Panc1 (cell line): Measurements from ENCODE around the gene DCAF5. TPM values are rescaled to one million over a fixed set of nuclear protein-coding genes. Genes with fewer than 3 reads are reported as not detected.
"Not testable (repeated sequence)": the region's sequence is repeated elsewhere in the genome, so short reads cannot be mapped to it uniquely, and the experiment has no call there.

ENCODE experiments used
- ATAC-seq: fragments of 200-7000 bp; cut with Tn5 transposase; 2 replicates; pipeline ENCODE4 v1.9.1; 2020; ENCODE audit warnings: mild to moderate bottlenecking, moderate library complexity
- BruUV-seq: library from RNA; stranded (reverse); fragments of 400-500 nt; replicated peaks from 2 replicates; lab custom pipeline; 2021; lab: Mats Ljungman, UMichigan
- CTCF ChIA-PET: fragments of 300-600 bp; sonication (Branson Sonifier 250); formaldehyde crosslinking; loops from one replicate; lab custom pipeline; 2022; ENCODE audit warnings: antibody characterized with exemption; lab: Charles Lee
- POLR2A ChIA-PET: fragments of 300-600 bp; sonication (Branson Sonifier 250); formaldehyde crosslinking; loops from one replicate; lab custom pipeline; 2022; ENCODE audit warnings: antibody characterized with exemption; lab: Charles Lee
- DNase-seq: peaks from one replicate; pipeline ENCODE4 v3.0.0-alpha.2; 2010; ENCODE audit warnings: low read depth, low spot score
- H3K27ac ChIP-seq: 2 replicates; pipeline ENCODE4 v1.5.1; 2011; ENCODE audit warnings: mild to moderate bottlenecking, low read length, inconsistent platforms
- H3K27me3 ChIP-seq: fragments of 200-500 bp; sonication (Bioruptor generic); 2 replicates; pipeline ENCODE4 v1.6.0; 2014; ENCODE audit warnings: low read length, inconsistent platforms; ENCODE audit not compliant: control insufficient read depth, insufficient read depth
- H3K36me3 ChIP-seq: fragments of 200-500 bp; sonication (Bioruptor generic); 2 replicates; pipeline ENCODE4 v1.5.1; 2014; ENCODE audit warnings: inconsistent platforms, mild to moderate bottlenecking, low read length, moderate library complexity; ENCODE audit not compliant: control insufficient read depth, insufficient read depth
- H3K4me1 ChIP-seq: 2 replicates; pipeline ENCODE4 v1.5.1; 2011; ENCODE audit warnings: inconsistent platforms, mild to moderate bottlenecking, low read length, moderate library complexity; ENCODE audit not compliant: control insufficient read depth, insufficient read depth
- H3K4me3 ChIP-seq, 2 experiments: 2 replicates each; pipeline ENCODE4 v1.5.1; 2011 to 2012; ENCODE audit warnings: low read depth in 2 of 2, low read length in 2 of 2, mild to moderate bottlenecking in 2 of 2, inconsistent platforms in 1 of 2, moderate library complexity in 1 of 2
- H3K9me3 ChIP-seq: fragments of 200-500 bp; sonication (Bioruptor generic); 2 replicates; pipeline ENCODE4 v1.5.1; 2014; ENCODE audit warnings: low read depth, mild to moderate bottlenecking, inconsistent platforms, low read length, moderate library complexity; ENCODE audit not compliant: control insufficient read depth, insufficient read depth
- POLR2AphosphoS5 ChIP-seq: IDR thresholded peaks from 2 replicates; pipeline ENCODE4 v1.6.1; 2012; ENCODE audit warnings: mild to moderate bottlenecking, low read depth, low read length, moderate library complexity
- SIN3A ChIP-seq: IDR thresholded peaks from 2 replicates; pipeline ENCODE4 v1.6.1; 2012; ENCODE audit warnings: low read depth, mild to moderate bottlenecking, low read length, moderate library complexity, borderline replicate concordance; ENCODE audit not compliant: insufficient read depth
- TCF7L2 ChIP-seq: IDR thresholded peaks from 2 replicates; pipeline ENCODE4 v1.6.1; 2011; ENCODE audit warnings: mild to moderate bottlenecking, low read depth, low read length, inconsistent platforms
- in situ Hi-C: cut with HindIII; loops from 2 replicates; pipeline ENCODE4 v1.10.0; 2016; ENCODE audit warnings: low sequenced_read_pairs, low pct_unique_long_range_greater_than_20kb
- intact Hi-C: fragments of 100-400 bp; cut with micrococcal nuclease; formaldehyde crosslinking; loops from one replicate; pipeline ENCODE4 v1.10.0; 2022; ENCODE audit not compliant: unreplicated experiment
- total RNA-seq: library from RNA; stranded (reverse); gene quantifications from one replicate; pipeline ENCODE4 v1.2.1, GENCODE V29; 2021; ENCODE audit not compliant: unreplicated experiment
- TF ChIP-seq, protein P1 (sequence below): fragments of 450-650 bp; IDR thresholded peaks from 2 replicates; pipeline ENCODE4 v1.5.1; 2017; ENCODE audit warnings: mild to moderate bottlenecking
- TF ChIP-seq, protein P2 (sequence below), 2 experiments: IDR thresholded peaks; 2 replicates each; pipeline ENCODE4 v1.6.1; 2011 to 2012; ENCODE audit warnings: low read depth in 2 of 2, control low read depth in 1 of 2, low read length in 1 of 2, mild to moderate bottlenecking in 1 of 2, moderate library complexity in 1 of 2; ENCODE audit not compliant: insufficient read depth in 1 of 2

Gene DCAF5
- total RNA-seq, 1 experiment from 2014 or later, result 27.6 TPM

DNA sequence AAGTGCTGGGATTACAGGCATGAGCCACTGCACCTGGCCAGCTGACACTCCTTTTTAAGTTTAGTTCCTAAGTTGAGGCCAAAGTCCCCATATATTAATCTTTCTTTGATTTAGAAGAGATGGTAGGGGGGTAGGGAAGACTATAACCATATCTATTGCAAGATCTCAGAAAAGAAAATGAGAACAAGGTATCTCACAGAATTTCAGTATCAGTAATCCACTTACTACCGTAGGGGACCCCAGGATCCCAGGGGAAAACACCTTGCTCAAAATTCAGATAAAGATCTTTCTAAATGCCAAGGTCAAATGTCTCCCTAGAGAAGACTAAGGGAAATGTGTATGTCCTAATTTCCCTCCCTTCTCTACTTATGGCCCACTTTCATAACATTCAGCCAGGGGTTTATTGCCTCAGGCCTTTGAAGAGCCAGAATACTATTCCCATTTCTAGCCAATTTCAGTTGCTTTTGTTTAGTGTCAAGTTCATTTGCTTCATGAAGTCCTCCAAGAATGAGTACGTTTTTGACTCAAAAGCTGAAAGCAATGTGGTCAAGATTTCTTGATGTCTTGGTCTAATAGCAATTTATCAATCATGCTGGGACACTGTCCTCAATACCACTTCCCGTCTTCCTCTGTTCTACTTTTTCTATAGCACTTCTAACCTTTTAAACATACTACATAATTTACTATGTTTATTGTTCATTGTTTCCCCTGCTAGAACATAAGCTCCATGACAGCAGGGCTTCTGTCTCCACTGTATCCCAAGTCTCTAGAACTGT lies 86.3 kb downstream of the DCAF5 start:
- ChIA-PET POLR2A (no interaction called here), CTCF (no interaction called here)
- in situ Hi-C loops (no loop called here), intact Hi-C loops (no loop called here)
- no peaks in the 10 kb centered on the region for H3K9me3 ChIP-seq
- peaks cover 9% of the 10 kb centered on the region; the same call in 1 of the 2 replicates for H3K36me3 ChIP-seq
- no TSS peak for BruUV-seq
- H3K4me1 ChIP-seq, result no peaks in the 10 kb centered on the region
- no peaks in the 10 kb centered on the region for H3K27me3 ChIP-seq
- ATAC-seq (no peak), DNase-seq (no peak)
- TF ChIP-seq TCF7L2 (no peak), POLR2AphosphoS5 (no peak), SIN3A (no peak)
- TF ChIP-seq, protein P1, sequence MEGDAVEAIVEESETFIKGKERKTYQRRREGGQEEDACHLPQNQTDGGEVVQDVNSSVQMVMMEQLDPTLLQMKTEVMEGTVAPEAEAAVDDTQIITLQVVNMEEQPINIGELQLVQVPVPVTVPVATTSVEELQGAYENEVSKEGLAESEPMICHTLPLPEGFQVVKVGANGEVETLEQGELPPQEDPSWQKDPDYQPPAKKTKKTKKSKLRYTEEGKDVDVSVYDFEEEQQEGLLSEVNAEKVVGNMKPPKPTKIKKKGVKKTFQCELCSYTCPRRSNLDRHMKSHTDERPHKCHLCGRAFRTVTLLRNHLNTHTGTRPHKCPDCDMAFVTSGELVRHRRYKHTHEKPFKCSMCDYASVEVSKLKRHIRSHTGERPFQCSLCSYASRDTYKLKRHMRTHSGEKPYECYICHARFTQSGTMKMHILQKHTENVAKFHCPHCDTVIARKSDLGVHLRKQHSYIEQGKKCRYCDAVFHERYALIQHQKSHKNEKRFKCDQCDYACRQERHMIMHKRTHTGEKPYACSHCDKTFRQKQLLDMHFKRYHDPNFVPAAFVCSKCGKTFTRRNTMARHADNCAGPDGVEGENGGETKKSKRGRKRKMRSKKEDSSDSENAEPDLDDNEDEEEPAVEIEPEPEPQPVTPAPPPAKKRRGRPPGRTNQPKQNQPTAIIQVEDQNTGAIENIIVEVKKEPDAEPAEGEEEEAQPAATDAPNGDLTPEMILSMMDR, result no peak
- TF ChIP-seq, protein P2, sequence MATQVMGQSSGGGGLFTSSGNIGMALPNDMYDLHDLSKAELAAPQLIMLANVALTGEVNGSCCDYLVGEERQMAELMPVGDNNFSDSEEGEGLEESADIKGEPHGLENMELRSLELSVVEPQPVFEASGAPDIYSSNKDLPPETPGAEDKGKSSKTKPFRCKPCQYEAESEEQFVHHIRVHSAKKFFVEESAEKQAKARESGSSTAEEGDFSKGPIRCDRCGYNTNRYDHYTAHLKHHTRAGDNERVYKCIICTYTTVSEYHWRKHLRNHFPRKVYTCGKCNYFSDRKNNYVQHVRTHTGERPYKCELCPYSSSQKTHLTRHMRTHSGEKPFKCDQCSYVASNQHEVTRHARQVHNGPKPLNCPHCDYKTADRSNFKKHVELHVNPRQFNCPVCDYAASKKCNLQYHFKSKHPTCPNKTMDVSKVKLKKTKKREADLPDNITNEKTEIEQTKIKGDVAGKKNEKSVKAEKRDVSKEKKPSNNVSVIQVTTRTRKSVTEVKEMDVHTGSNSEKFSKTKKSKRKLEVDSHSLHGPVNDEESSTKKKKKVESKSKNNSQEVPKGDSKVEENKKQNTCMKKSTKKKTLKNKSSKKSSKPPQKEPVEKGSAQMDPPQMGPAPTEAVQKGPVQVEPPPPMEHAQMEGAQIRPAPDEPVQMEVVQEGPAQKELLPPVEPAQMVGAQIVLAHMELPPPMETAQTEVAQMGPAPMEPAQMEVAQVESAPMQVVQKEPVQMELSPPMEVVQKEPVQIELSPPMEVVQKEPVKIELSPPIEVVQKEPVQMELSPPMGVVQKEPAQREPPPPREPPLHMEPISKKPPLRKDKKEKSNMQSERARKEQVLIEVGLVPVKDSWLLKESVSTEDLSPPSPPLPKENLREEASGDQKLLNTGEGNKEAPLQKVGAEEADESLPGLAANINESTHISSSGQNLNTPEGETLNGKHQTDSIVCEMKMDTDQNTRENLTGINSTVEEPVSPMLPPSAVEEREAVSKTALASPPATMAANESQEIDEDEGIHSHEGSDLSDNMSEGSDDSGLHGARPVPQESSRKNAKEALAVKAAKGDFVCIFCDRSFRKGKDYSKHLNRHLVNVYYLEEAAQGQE (IDR thresholded peaks at IDR 0.05; ENCODE audit: insufficient read depth in 1 of 2, low read depth in 2 of 2, low read length in 1 of 2), result no peak
- H3K27ac ChIP-seq, result no peak overlapping the region
- no peak overlapping the region for H3K4me3 ChIP-seq

DNA sequence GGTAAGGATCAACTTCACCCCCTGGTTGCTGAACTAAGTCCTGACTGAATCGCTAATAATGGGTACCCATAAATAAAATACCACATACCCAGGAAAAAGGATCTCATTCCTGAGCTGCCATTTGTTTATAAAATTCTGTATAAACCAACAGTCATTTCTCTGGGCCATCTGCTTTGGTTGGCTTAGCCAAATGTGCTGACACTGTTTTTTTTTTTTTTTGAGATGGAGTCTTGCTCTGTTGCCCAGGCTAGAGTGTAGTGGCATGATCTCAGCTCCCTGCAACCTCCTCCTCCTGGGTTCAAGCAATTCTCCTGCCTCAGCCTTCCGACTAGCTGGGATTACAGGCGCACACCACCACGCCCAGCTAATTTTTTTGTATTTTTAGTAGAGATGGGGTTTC lies 87.0 kb downstream of the DCAF5 start:
- intact Hi-C loops, H3K4me3 ChIP-seq, CTCF ChIA-PET, H3K9me3 ChIP-seq, BruUV-seq, H3K27me3 ChIP-seq, POLR2A ChIA-PET, H3K4me1 ChIP-seq, in situ Hi-C loops, ATAC-seq, H3K27ac ChIP-seq, DNase-seq: not testable (repeated sequence)
- H3K36me3 ChIP-seq, result peaks cover 11% of the 10 kb centered on the region; the same call in 1 of the 2 replicates

DNA sequence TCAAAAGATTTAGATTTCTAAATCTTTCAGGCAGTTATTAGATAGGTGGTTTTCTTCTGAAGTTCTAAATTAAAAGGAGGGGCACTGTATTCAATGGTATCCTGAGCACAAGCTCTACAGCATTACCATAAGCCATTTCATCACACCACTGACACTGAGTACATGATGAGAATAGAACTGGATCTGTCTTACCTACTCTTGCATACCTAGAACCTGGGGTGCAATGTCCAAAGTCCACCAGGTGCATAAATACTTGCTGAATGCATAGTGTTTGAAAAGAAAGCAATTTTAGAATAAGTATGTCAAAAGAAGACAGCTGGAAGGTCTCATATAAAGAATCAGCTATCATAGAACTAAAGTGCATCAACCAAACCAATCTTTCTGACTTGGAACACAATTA lies 88.3 kb downstream of the DCAF5 start:
- Histone ChIP-seq H3K36me3 (peaks cover 12% of the 10 kb centered on the region; the same call in 1 of the 2 replicates), H3K4me3 (no peak overlapping the region), H3K27ac (no peak overlapping the region), H3K27me3 (no peaks in the 10 kb centered on the region), H3K9me3 (no peaks in the 10 kb centered on the region), H3K4me1 (no peaks in the 10 kb centered on the region)
- BruUV-seq, result no TSS peak
- ChIA-PET CTCF (no interaction called here), POLR2A (no interaction called here)
- TF ChIP-seq, protein P1, result no peak
- TF ChIP-seq TCF7L2 (no peak), SIN3A (no peak)
- TF ChIP-seq, protein P2 (IDR thresholded peaks at IDR 0.05; ENCODE audit: insufficient read depth in 1 of 2, low read depth in 2 of 2, low read length in 1 of 2), result no peak
- DNase-seq (no peak), ATAC-seq (no peak)
- intact Hi-C loops, result no loop called here
- in situ Hi-C loops, result no loop called here
